HCEC 1CT (cell line): Measurements from ENCODE around the gene TRUB1.
A peak's percentile ranks its signal among the peaks of the same experiment; 100 is the strongest.

Experiments used
- DNase-seq: peaks from one replicate; pipeline ENCODE4 v3.0.0-alpha.2; 2017

The TRUB1 gene

DNA sequence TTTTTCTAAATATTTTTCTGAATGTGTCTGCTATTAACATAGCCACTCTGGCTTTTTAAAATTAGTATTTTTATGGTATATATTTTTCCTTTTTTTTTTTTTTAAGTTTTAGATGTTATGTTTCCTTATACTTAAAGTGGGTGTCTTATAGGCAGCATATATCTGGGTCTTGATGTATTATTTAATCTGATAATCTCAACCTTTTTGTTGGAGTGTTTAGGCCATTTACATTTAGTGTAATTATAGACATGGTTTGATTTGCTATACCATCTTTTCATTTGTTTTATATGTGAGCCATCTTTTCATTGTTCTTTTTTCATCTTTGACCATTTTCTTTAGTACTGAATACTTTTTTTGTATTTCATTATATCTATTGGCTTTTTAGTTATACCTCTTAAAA, 45.0 kb downstream of the TRUB1 start:
- no peak for DNase-seq

DNA sequence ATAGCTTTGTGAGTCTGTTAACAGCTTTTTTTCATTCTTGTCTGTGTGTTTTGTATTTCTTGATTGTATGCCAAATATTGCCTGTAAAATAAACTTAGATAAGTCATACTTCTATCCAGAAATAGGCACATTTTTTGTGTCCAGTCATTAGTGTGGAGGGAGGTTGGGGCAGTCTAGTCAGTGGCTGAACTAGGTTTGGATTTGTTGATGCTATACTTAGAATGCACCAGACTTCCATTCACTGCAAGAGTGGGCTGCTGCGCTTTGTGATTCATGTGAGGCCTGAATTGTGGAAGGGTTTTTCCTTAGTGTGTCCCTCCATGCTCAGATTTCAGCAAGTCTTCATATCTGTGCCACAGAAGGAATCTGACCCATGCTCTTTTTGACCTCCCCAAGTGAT, 50.0 kb downstream of the TRUB1 start:
- peak; percentile 51 for DNase-seq

- DNase-seq, result no peak
Measured at GRCh38 chr10:114990586-114990985, 52.6 kb downstream of the TRUB1 start.

DNA sequence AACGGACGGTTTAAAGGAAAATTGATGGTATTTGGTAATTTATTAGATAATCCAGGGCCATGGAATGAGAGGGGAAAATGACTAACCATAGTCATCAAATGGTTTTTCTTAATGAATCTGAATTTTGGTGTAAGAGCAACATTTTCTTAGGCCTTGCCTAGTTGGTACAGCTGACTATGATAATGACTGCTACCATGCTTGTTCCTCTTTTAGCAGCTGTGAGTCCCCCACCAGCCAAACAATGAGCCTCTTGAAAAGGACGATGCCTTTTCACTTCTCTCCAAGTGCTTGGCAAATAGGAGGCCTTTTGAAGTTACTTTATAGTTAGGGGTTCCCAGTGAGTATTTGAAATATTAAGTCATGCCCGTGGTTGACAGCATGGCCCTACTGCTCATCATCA, 53.0 kb downstream of the TRUB1 start:
- no peak for DNase-seq

DNA sequence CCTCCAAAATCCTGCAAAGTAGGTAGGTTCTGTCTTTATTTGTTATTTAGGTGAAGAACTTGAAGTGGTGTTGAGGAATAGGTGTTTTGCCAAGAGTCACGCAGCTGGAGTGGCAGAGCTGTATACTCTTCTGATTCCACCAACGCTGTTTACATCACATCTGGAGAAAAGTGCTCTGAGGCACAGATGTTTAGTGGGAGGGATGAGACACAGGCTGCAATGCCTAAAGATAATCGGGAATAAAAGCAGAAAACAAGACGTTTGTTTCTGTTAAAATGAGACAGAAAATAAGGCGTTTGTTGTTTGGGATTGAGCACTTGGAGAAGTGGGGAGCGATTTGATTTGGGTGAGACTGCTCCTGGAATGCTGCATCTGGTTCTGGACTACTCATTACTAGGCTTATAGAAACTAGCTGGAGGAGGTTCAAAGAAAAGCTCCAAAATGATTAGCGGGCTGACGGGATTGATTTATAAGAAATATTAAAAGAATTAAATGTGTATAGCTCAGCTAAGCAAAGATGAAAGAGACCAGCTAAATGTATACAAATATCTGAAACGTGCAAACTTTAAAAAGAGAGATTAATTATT, 54.3 kb downstream of the TRUB1 start:
- DNase-seq, result no peak

DNA sequence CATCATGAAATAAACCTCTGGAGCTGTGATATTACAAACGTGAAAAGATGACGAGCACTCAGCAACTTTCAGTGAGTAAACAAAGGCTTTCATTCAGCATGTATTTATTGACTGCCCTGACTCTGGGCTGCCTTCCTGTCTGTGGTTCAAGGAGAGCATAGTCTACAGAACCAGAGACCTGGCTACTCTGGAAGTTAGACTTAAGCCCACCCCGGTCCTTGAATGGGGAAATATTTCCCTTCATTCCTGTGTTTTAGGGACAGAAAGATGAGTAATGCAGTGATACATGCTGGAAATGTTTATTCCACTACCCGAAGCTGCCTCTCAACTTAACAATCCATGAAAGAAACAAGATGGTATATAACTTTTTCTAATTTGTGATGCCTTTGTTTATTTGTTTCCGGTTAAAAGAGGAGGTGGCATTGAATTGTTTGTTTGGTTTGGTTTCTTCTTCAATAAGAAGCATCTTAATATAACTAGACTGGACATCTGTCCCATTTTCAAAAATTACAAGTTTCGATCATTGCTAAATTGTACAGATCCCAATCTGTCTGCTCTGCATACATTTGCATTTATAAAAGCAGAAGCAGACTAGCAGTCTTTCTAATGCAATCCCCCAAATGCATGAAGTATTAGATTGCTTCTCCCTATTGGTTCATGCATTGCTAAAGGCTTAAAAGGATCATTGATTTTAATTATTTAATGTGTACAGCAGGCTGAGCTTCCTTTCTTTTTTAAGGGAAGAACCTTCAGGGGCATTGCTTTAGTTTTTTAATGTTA, 57.7 kb downstream of the TRUB1 start:
- peak; percentile 66 for DNase-seq

GRCh38 chr10:114996542-114996941, 58.5 kb downstream of the TRUB1 start:
- peak; percentile 78 for DNase-seq

DNA sequence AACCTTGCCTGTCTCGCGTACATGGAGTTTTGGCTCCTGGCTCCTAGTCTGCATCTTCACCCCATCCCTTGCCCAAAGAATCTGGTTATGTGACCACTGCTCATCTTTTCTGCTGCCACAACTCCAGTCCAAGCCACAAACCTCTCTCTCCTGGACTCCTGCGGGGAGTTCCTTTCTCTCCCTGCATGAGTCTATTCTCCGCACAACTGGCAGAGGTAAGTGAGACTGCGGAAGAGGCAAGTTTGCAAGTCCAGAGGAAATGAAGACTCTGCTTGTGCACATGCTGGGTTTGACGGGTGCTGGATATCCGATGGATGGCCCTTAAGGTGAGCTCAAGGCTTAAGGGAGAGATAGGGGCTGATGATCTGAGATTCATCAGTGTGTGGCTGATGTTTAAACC, 61.0 kb downstream of the TRUB1 start:
- DNase-seq, result no peak

DNA sequence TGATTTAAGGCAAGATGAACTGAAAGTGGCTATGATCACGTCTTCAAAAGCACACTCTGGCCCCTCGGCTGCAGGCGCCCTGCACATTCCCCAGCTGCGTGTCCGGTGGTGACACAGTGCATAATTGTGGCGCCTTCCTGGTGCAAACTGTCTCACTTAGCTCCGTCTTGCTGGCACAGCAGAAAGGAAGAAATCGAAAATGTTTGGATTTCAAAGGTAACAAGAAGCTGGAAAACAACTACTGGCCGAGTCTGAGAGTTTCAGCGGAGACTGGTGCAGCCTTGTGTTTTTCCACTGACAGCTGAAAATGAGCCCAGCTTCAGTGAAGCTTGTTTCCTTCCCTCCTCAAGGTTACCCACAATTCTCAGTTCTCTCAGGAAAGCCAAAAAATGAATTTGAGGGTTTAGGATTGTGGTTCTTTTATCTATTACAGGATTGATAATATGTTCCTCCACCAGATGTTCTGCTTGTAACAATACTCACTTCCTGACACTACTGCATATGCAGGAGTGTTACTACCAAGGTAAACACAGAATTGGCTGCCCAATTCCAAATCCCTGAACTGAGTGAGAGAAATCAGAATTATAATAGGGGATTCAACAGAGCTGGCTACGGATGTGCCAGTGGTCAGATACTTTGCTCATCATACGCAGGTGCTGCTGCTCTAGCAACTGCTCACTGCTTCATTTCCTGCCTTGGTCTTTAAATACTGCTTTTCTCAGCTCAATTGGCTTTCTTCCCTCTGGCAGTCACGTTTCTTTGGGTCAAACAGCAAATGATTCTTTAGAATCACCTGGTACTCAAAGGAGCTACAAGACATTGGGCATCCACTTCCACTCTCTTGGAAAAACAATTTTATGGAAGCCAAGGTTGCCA, 63.7 kb downstream of the TRUB1 start:
- no peak for DNase-seq

DNA sequence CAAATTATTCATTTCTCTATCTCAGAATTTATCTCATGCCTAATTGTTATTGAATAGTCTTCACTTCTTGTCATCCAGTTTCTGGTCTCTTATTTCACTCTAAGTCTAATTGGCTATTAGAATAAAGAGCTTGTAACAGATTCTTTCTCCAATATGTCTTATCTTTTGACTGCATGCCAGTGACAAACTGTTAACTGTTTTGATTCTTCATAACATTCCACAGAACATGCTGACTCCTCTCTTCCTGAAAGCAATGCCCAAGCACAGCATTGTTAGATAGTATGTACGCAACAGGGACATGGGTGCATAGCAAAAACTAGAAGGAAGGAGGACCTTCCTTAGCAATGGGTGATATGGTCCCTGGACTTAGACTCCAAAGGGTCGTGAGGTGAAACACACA, 65.4 kb downstream of the TRUB1 start:
- no peak for DNase-seq

DNA sequence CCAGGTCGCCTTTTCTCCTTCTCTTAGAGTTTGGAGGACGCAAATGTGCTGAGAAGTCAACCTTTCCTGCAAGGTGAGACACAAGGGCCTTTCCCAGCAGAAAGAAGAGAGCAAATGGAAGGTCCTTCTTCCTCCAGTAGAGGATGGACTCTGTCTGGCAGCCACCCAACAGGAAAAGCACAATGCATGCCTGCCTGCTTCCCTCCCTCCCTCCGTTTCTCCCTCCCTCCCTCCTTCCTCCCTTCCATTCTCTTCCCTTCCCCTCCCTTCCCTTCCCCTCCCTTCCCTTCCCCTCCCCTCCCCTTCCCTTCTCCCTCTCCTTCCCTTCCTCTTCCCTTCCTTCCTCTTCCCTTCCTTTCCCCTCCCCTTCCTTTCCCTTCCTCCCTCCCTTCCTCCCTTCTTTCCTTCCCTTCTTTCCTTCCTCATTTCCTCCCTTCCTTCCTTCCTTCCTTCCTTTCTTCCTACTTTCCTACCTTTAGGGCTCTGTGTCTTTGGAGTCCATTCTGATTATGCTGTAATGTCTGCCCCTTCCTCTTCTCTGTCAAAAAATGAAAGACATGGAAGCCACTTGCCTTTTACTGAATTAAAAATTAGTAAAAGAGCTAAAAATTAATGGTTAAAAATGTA, 66.4 kb downstream of the TRUB1 start:
- DNase-seq, result no peak

DNA sequence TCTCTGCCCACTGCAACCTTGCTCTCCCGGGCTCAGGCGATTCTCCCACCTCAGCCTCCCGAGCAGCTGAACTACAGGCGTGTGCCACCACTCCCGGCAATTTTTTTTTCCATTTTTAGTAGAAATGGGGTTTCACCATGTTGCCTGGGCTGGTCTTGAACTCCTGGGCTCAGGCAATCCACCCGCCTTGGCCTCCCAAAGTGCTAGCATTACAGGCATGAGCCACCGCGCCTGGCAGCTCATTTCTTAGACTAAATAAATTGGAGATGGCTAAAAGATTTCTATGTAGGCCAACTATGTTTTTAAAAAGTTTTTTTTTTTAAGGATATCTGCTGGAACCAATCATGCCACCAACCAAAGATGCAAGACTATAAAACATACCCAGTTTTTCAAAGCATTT, 67.8 kb downstream of the TRUB1 start:
- DNase-seq, result no peak

DNA sequence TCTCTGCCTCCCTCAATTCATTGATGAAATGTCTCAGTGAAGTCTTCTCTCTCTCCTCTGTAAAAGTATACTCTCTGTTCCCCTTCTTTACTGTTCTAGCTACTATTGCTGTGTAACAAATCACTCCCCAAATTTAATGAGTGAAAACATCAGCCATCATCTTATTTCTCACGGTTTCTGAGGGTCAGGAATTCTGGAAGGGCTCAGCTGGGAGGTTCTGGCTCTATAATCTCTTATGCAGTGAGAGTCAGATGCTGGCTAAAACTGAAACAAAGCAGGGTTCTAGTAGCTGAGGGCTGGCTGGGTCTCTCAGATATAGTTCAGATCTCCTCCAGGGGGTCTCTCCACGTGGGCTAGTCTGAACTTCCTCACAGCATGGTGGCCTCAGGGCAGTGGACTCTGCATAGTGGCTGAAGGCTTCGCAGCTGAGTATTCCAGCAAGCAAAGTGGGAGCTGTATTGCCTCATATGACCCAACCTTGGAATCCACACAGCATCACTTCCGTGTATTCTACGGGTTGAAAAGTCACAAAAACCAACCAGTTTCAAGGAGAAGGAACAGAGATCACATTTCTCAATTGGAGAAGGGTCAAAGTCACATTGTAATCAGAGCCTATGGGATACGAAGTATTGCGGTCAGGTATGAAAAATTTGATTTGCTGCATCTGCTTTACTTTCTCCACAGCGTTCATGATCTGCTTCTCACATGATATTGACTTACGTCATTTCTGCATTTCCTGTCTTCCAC, 80.4 kb downstream of the TRUB1 start:
- no peak for DNase-seq

GRCh38 chr10:115020449-115020848, 82.5 kb downstream of the TRUB1 start:
- no peak for DNase-seq

- DNase-seq, result no peak
Measured at GRCh38 chr10:115022733-115023132, 84.7 kb downstream of the TRUB1 start.

- no peak for DNase-seq
Measured at GRCh38 chr10:115023715-115024114, 85.7 kb downstream of the TRUB1 start.

DNA sequence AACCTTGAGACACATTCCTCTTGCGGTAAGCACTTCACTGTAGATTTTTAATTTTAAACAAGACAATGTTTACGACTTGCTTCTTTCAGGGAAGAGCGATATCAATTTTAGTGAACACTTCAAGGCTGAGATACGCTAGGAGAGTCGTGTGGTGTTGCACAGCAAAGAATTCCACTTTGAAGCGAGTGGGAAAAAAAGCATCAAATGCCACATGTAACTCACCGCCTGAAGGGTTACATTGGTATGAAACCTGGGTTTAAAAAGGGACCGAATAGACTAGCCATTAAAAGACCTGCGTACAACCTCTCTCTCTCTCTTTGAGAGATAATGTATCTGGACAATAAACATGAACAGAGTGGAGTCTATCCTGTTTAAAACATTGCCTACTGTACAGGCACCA, 86.4 kb downstream of the TRUB1 start:
- DNase-seq, result no peak

DNA sequence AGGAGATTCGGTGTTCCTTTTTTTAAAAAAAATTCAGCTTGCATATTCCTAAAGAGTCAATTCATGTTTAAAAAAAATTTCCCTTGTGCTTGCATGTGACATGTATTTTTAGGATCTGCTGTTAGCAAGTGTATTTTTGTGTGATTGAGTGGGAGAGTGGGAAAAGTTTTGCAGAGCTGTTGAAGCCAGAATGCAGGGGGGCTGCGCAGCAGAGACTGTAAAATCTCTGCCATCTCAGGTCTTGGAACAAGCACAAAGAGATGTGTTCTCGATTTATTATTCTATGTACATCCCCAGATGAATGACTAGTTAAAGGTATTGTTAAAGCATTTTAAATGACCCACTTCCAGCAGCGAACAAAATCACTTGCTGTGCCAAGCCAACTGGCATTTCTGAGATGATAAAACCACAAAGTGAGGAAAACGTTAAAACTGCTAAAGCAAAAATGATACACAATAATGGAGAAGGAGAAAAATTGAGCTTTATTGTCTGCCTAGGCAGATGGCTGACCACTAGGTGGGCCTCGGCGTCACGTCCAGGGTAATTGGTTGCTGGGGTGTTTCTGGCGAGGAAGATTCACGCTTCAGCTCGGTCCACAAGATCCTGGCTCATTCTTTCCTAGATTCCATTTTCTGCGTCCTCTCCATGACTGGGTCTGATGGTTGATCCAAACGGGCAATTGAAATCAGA, 88.2 kb downstream of the TRUB1 start:
- no peak for DNase-seq

GRCh38 chr10:115026746-115027140, 88.7 kb downstream of the TRUB1 start:
- DNase-seq, result no peak
